K562 (cell line): Measurements from ENCODE around the gene NBEAL1.

Experiments used
- BRF2 ChIP-seq: IDR thresholded peaks from 3 replicates; pipeline ENCODE4 v1.6.1; 2011; ENCODE audit warnings: borderline replicate concordance, mild to moderate bottlenecking; ENCODE audit not compliant: insufficient read length, insufficient read depth
- CBFA2T2 ChIP-seq: fragments of 450-650 bp; conservative IDR thresholded peaks from 2 replicates; pipeline ENCODE4 v1.6.1; 2017; ENCODE audit warnings: mild to moderate bottlenecking
- KLF13 ChIP-seq: fragments of 450-650 bp; IDR thresholded peaks from 2 replicates; pipeline ENCODE4 v1.6.1; 2016; ENCODE audit warnings: missing genetic modification characterization, low read depth, mild to moderate bottlenecking, missing compliant biosample characterization, moderate library complexity, borderline replicate concordance
- STAG1 ChIP-seq: sonication (generic); formaldehyde crosslinking; IDR thresholded peaks from 2 replicates; pipeline ENCODE4 v1.5.0; 2020; ENCODE audit warnings: missing genetic modification reagents, borderline replicate concordance

- no peak for TF ChIP-seq KLF13 (tag)
- no peak for TF ChIP-seq CBFA2T2
- TF ChIP-seq STAG1 = no peak
- TF ChIP-seq BRF2 = no peak
Observed at GRCh38 chr2:203030991-203031390, 16.3 kb downstream of the NBEAL1 start.
